Activated CD4-positive, alpha-beta T cell treated with anti-CD3 and anti-CD28 coated beads for 24 hours (primary cell): Measurements from ENCODE around the gene PCDH19.

Experiments
- DNase-seq, 2 donors: peaks; one replicate each; pipeline ENCODE4 v3.0.0-alpha.2; 2020; ENCODE audit warnings: low read depth in 2 of 2

Gene PCDH19

DNA sequence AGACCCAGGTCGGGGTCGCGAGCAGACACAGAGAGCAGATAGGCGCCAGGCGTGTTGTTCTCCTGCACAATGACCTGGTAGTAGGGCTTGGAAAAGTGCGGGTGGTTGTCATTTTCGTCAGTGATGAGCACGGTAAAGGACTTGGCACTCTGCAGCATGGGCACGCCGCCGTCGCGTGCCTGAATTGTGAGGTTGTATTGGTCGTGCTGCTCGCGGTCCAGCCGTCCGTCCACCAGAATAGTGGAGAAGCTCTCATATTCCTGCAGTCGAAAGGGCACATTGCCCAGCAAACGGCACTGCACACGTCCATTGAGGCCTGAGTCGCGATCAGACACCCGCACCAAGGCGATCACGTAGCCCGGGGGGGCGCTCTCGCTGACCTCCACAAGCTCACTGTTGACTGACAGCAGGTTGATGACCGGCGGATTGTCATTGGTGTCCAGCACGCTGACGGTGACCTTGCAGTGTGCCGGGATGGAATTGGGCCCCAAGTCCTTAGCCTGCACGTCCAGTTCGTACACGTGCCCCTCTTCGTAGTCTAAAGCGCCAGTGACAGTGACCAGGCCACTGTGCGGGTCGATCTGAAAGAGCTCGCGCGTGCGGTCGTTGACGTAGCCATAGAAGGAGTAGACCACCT lies 2.8 kb downstream of the PCDH19 start:
- no peak for DNase-seq

DNA sequence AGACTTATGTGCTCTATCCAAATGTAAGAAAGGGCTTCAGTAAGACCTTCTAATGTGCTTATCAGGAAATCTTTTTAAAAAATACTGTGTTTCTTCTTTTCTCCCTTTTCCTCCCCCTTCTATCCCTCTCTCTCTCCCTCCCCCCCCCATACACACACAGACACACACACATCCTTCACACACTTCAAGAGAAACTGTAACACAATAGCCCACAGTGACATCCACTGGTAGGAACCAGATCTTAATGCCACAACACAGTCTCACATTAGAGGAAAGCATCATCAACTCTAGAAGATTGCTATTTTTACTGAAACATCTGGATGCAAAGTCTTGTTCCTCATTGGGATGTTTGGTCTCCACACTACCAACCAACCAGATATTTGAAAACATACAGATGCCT lies 4.6 kb downstream of the PCDH19 start:
- DNase-seq = no peak

DNA sequence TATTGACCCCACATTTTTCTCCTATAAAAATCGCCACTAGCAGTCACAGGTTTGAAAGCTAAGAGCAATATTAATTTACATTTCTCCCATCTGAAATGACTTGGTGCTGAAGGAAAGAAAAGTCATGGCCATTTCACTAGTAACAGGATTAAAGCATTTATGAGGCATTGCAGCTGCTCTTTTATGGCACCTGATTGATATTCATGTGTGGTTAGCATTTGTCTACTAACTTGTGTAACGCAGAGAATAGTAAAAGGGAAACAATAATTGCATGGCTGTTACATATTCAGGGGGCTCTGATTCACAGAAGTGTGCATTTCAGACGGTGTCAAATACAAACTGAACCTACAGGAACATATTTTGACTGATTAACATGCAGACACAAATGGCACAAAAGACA lies 5.2 kb downstream of the PCDH19 start:
- no peak for DNase-seq

GRCh38 chrX:100395781-100396180 lies 14.3 kb downstream of the PCDH19 start:
- DNase-seq = no peak

DNA sequence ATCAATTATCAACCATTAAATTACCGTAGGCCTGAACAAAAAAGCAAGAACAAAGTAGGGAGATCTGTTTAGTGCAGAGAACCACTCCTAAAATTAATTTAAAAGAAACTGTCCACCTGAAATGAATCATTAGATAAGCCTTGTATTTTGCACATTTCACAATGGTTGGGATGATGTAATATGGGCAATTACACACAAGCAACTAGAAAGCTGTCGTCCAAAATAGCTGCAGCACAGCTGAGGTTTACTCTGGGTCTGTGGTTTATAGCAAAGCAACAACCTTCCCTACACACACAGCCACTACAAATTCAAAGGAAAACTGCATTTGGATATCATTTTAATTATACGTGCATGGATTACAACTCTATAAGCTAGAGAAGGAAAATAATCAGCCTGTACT lies 28.5 kb downstream of the PCDH19 start:
- DNase-seq = no peak

GRCh38 chrX:100379388-100379986 lies 30.6 kb downstream of the PCDH19 start:
- DNase-seq = no peak

- no peak for DNase-seq
Observed at GRCh38 chrX:100377826-100378225, 32.2 kb downstream of the PCDH19 start.

- no peak for DNase-seq
Observed at GRCh38 chrX:100376576-100376975, 33.5 kb downstream of the PCDH19 start.

DNA sequence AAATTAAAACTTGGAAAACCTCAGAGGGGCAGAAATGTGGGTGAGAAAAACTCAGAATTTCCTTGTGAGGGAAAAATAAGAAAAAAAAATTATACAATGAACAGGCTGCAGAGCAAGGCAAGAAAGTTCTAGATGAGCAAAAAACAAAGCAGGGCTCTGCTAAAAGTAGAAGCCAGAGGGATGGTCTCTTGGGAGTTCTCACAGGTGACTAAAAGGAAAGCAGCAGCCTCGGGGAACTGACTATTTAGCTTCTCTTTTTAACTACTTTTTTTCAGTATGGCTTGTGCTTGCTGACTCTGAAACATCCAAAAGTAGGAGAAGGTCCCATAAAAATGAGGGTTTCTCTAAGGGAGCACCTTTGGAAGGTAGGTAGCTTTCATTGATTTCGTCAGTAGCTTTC lies 36.4 kb downstream of the PCDH19 start:
- no peak for DNase-seq

GRCh38 chrX:100368167-100368566 lies 41.9 kb downstream of the PCDH19 start:
- DNase-seq = no peak

- no peak for DNase-seq
Observed at GRCh38 chrX:100363896-100364295, 46.2 kb downstream of the PCDH19 start.

DNA sequence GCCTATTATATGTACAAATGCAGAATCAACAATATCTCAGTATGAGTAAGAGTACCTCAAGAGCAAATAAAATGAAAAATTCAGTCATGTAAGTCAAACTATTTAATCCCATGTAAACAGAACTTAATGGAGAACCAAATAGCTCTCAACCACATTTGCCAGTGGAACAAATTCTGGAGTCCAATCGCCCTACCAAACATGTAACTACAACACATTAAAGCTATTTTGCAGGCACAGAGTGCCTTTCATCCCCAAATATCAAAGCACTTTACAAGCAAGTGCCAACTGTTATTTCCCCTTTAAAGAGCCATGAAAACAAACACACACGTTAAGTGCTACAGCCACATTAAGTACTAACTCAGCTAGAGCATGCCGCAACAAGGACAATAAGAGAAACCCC lies 51.3 kb downstream of the PCDH19 start:
- no peak for DNase-seq

GRCh38 chrX:100356351-100356896 lies 53.6 kb downstream of the PCDH19 start:
- no peak for DNase-seq

- DNase-seq = no peak
Observed at GRCh38 chrX:100355680-100356079, 54.4 kb downstream of the PCDH19 start.

DNA sequence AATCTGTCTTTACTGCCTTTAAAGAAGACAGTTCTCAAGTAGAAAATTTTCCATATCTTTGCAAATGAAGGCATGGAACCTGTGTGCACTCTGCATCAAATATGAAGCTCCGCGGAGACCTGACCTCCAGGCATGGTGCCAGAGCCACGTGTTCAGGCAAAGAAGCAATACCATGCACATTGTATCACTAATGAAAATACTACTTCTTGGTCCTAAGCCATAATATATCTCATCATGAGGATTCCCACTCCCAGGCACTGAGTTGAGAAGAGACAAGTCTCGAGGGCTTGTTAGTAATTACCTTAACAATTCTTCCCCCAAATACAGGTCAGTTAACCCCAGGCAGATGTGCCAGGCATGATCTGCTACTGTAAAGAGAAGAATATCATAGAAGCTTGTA lies 56.7 kb downstream of the PCDH19 start:
- DNase-seq = no peak

GRCh38 chrX:100350704-100351489 lies 59.2 kb downstream of the PCDH19 start:
- DNase-seq = no peak

DNA sequence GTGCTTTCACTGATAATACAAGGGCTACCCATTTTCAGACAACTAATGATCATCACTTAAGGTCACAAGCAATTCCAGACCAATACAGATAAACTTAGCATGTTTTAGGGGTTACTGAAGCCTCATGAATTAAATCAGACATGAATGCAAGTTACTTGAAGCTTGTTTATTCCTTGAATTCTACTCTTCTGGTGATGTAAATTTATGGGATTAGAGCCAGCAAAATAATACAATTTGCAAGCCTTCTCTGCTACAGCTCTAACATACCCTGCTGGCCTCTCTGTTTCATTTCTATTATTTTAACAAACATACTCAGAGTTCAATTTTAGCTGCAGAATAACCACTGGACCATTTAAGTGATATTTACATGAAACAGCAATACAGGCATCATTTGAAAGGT lies 60.7 kb downstream of the PCDH19 start:
- DNase-seq = no peak

DNA sequence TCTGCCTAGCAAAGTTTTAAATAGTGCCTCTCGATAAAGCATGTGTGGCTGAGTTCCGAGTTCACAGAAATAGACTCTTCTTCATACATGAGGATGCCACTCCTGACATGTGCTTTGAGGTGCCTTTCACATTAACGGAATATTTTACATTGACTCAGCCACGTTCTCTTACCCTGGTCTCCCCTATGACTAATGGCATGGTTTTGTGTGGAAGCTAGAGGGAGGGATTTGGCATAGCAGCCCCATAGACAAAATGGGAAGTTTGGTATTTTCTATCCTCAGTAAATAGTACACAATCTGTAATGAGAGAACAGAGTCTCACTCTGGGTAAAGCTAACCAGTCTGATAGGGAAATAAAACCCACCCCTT lies 68.9 kb downstream of the PCDH19 start:
- DNase-seq = no peak

DNA sequence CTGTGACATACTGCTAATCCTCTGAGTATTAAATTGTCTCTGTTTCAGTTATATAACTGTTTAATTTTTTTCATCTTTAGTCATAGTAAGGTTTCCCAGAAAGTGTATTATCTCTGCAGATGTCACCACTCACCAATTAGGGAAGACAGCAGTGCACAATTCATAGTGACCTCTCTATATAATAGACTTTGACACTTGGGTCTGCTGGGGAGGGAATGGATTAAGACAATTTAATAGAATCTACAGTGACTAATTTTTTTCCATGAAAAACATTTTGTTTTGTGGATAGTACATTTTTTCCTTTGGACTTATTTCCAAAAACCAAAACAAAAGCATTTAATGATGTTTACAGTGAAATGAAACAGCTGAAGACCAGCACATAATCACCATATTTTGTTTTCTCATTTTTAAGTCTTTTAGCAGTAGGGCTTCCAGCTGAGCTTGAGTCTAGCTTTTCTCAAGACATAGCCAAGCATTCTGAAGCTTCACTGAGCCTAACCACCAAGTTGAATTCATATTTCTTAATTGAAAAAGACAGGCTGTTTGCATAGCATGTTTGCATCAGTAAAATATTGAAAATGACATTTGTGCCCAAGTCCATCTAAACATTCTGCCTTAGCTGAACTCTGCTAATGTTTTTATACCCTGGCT lies 69.5 kb downstream of the PCDH19 start:
- no peak for DNase-seq

- no peak for DNase-seq
Observed at GRCh38 chrX:100328351-100328750, 81.7 kb downstream of the PCDH19 start.

DNA sequence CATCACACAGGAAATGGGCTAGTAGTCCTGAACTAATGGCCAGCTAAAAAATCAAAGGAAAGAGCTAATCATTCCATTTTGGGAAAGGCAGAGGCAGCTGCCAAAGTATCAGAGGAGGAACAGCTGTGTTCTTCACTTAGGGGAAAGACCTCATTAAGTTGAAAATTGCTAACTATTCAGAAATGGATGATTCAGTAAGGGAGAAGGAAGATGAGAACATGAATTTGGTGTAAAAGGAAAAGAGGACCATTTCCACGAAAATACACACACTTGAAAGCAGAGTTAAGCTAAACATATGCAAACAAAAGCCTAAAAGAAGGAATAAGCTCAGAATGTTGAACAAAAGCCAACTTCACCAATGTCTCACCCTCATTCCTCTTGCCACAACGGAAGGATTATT lies 90.4 kb downstream of the PCDH19 start:
- no peak for DNase-seq

DNA sequence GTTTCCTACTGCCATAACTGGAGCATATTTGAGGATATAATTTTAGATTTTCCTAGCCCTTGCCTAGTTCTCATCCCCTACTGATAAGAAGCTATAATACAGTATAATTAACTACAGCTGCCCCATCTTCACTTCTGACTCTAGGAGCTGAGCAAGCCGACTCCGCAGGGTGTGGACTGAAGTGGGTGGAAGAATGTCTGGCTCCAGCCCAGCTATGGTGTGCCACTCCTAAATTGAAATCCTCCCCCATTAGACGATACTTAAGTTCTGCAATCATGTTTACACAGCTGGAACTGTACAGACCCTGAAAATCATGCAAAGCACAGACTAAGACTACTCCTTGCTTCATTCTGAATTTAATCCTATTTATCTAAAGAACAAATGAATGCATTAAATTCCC lies 93.1 kb downstream of the PCDH19 start:
- DNase-seq = no peak
